Mesenchymal stem cell (in vitro differentiated cells and primary cell): Measurements from ENCODE around the gene MSS51.

Experiments
- DNase-seq: peaks from one replicate; pipeline ENCODE4 v3.0.0-alpha.2; 2013
- H2AFZ ChIP-seq: one replicate; pipeline ENCODE4 v1.6.1; 2013; ENCODE audit warnings: low read depth, mild to moderate bottlenecking, control low read depth, inconsistent platforms, low read length, moderate library complexity
- H2AK5ac ChIP-seq: 2 replicates; pipeline ENCODE4 v1.6.1; 2013; ENCODE audit warnings: low read length, moderate library complexity, mild to moderate bottlenecking, inconsistent platforms; ENCODE audit not compliant: severe bottlenecking
- H2BK120ac ChIP-seq: one replicate; pipeline ENCODE4 v1.6.1; 2013; ENCODE audit warnings: low read depth, mild to moderate bottlenecking, inconsistent platforms, low read length, moderate library complexity
- H2BK12ac ChIP-seq, 2 experiments: one replicate each; pipeline ENCODE4 v1.6.1; 2013; ENCODE audit warnings: inconsistent platforms in 2 of 2, low read length in 2 of 2, mild to moderate bottlenecking in 2 of 2, moderate library complexity in 2 of 2, control low read depth in 1 of 2
- H2BK15ac ChIP-seq: one replicate; pipeline ENCODE4 v1.6.1; 2013; ENCODE audit warnings: mild to moderate bottlenecking, low read depth, inconsistent platforms; ENCODE audit not compliant: poor library complexity, severe bottlenecking
- H2BK5ac ChIP-seq: 2 replicates; pipeline ENCODE4 v1.6.1; 2013; ENCODE audit warnings: low read depth, mild to moderate bottlenecking, low read length, control low read depth, inconsistent platforms; ENCODE audit not compliant: poor library complexity, severe bottlenecking
- H3K14ac ChIP-seq, 2 experiments: one replicate each; pipeline ENCODE4 v1.6.1; 2013; ENCODE audit warnings: inconsistent platforms in 2 of 2, low read length in 2 of 2, control low read depth in 1 of 2, mild to moderate bottlenecking in 1 of 2, moderate library complexity in 1 of 2
- H3K18ac ChIP-seq, 2 experiments: one replicate each; pipeline ENCODE4 v1.6.1; 2013; ENCODE audit warnings: inconsistent platforms in 2 of 2, low read length in 2 of 2, control low read depth in 1 of 2, low read depth in 1 of 2, mild to moderate bottlenecking in 1 of 2
- H3K23ac ChIP-seq, 2 experiments: one replicate each; pipeline ENCODE4 v1.6.1; 2013; ENCODE audit warnings: inconsistent platforms in 2 of 2, low read length in 2 of 2, mild to moderate bottlenecking in 2 of 2, moderate library complexity in 2 of 2, control low read depth in 1 of 2
- H3K27ac ChIP-seq: 2 replicates; pipeline ENCODE4 v1.5.1; 2013; ENCODE audit warnings: mild to moderate bottlenecking, moderate library complexity, low read length, control low read depth, inconsistent platforms; ENCODE audit not compliant: poor library complexity, severe bottlenecking
- H3K27me3 ChIP-seq, 2 experiments: 2 replicates each; pipeline versions ENCODE4 v1.6.1 to v1.7.0; 2013; ENCODE audit warnings: low read length in 2 of 2, mild to moderate bottlenecking in 2 of 2, moderate library complexity in 2 of 2, control low read depth in 1 of 2, inconsistent platforms in 1 of 2; ENCODE audit not compliant: control insufficient read depth in 1 of 2, insufficient read depth in 1 of 2
- H3K36me3 ChIP-seq, 2 experiments: 2 replicates each; pipeline versions ENCODE4 v1.6.1 to v1.7.0; 2013; ENCODE audit warnings: low read length in 2 of 2, control low read depth in 1 of 2, inconsistent platforms in 1 of 2, low read depth in 1 of 2, mild to moderate bottlenecking in 1 of 2; ENCODE audit not compliant: insufficient read depth in 2 of 2, control insufficient read depth in 1 of 2
- H3K4ac ChIP-seq, 2 experiments: one replicate each; pipeline ENCODE4 v1.6.1; 2013; ENCODE audit warnings: inconsistent platforms in 2 of 2, low read length in 2 of 2, mild to moderate bottlenecking in 2 of 2, moderate library complexity in 2 of 2, control low read depth in 1 of 2, low read depth in 1 of 2
- H3K4me1 ChIP-seq: 2 replicates; pipeline ENCODE4 v1.6.1; 2013; ENCODE audit warnings: low read depth, low read length, control low read depth; ENCODE audit not compliant: control insufficient read depth, insufficient read depth
- H3K4me2 ChIP-seq: 2 replicates; pipeline ENCODE4 v1.6.1; 2013; ENCODE audit warnings: low read length, mild to moderate bottlenecking, inconsistent platforms; ENCODE audit not compliant: poor library complexity, severe bottlenecking
- H3K4me3 ChIP-seq, 2 experiments: 2 replicates each; pipeline versions ENCODE4 v1.5.1 to v1.7.0; 2013; ENCODE audit warnings: low read length in 2 of 2, mild to moderate bottlenecking in 2 of 2, control low read depth in 1 of 2, low read depth in 1 of 2; ENCODE audit not compliant: insufficient read depth in 1 of 2
- H3K79me1 ChIP-seq: replicated peaks from 2 replicates; pipeline ENCODE4 v1.6.1; 2013; ENCODE audit warnings: mild to moderate bottlenecking, control low read depth, low read length, inconsistent platforms; ENCODE audit not compliant: poor library complexity, severe bottlenecking
- H3K9ac ChIP-seq: 2 replicates; pipeline ENCODE4 v1.7.0; 2013; ENCODE audit warnings: mild to moderate bottlenecking, low read length, moderate library complexity
- H3K9me3 ChIP-seq: 2 replicates; pipeline ENCODE4 v1.7.0; 2013; ENCODE audit warnings: mild to moderate bottlenecking, low read length; ENCODE audit not compliant: control insufficient read depth
- H4K8ac ChIP-seq: one replicate; pipeline ENCODE4 v1.6.1; 2013; ENCODE audit warnings: inconsistent platforms, mild to moderate bottlenecking, low read length, moderate library complexity
- H4K91ac ChIP-seq: one replicate; pipeline ENCODE4 v1.6.1; 2013; ENCODE audit warnings: mild to moderate bottlenecking, low read length, inconsistent platforms
- WGBS: methylation state at CpG from one replicate; pipeline ENCODE4 v1.1.7; 2013; ENCODE audit warnings: mixed read lengths; 5-methylcytosine and 5-hydroxymethylcytosine counted together

The MSS51 gene

GRCh38 chr10:73432646-73433537 is 469 bp downstream of the MSS51 start:
- peaks cover 5 to 80% of the 10 kb centered on the region in 2 experiments for H3K36me3 ChIP-seq
- no peak overlapping the region for H3K27ac ChIP-seq
- H2BK120ac ChIP-seq, result no peak overlapping the region
- no peak overlapping the region for H2BK5ac ChIP-seq
- no peak overlapping the region for H3K4me2 ChIP-seq
- no peaks in the 10 kb centered on the region for H3K4me1 ChIP-seq
- no peak overlapping the region for H2AFZ ChIP-seq
- H3K4ac ChIP-seq, result no peak overlapping the region
- no peak overlapping the region for H3K18ac ChIP-seq
- H3K27me3 ChIP-seq, result no peaks in the 10 kb centered on the region
- H2BK15ac ChIP-seq, result no peak overlapping the region
- no peak overlapping the region for H3K9ac ChIP-seq
- no peak overlapping the region for H3K4me3 ChIP-seq
- no peak overlapping the region for H2BK12ac ChIP-seq
- no peak overlapping the region for H2AK5ac ChIP-seq
- H3K79me1 ChIP-seq, result peaks cover under 1% of the 10 kb centered on the region
- H4K8ac ChIP-seq, result no peak overlapping the region
- no peak overlapping the region for H3K14ac ChIP-seq
- no peaks in the 10 kb centered on the region for H3K9me3 ChIP-seq
- DNase-seq, result no peak
- H3K23ac ChIP-seq, result no peak overlapping the region
- H4K91ac ChIP-seq, result no peak overlapping the region
- 94% methylated on average over 1 of the region's 2 CpGs for WGBS

GRCh38 chr10:73426318-73426717 is 7.0 kb downstream of the MSS51 start:
- Histone ChIP-seq H3K36me3 (peaks cover 27 to 86% of the 10 kb centered on the region in 2 experiments), H3K27me3 (no peaks in the 10 kb centered on the region), H3K4me3 (no peak overlapping the region), H3K9ac (no peak overlapping the region), H3K14ac (no peak overlapping the region), H3K4me2 (no peak overlapping the region), H2AK5ac (no peak overlapping the region), H3K79me1 (peaks cover 3% of the 10 kb centered on the region), H3K23ac (no peak overlapping the region), H2BK15ac (no peak overlapping the region), H2AFZ (no peak overlapping the region), H2BK120ac (no peak overlapping the region), H2BK5ac (no peak overlapping the region), H3K4ac (no peak overlapping the region), H3K9me3 (no peaks in the 10 kb centered on the region), H4K8ac (no peak overlapping the region), H3K18ac (no peak overlapping the region), H3K4me1 (no peaks in the 10 kb centered on the region), H3K27ac (no peak overlapping the region), H2BK12ac (no peak overlapping the region), H4K91ac (no peak overlapping the region)
- DNase-seq, result no peak
- 95% methylated on average over 4 of the region's 4 CpGs for WGBS

GRCh38 chr10:73424478-73424877 is 8.9 kb downstream of the MSS51 start:
- no peak overlapping the region for H2AK5ac ChIP-seq
- H2AFZ ChIP-seq, result no peak overlapping the region
- no peak overlapping the region for H4K8ac ChIP-seq
- no peaks in the 10 kb centered on the region for H3K9me3 ChIP-seq
- H3K4me1 ChIP-seq, result peaks cover under 1% of the 10 kb centered on the region
- H3K27me3 ChIP-seq, result no peaks in the 10 kb centered on the region
- no peak for DNase-seq
- H3K4me3 ChIP-seq, result no peak overlapping the region
- H3K79me1 ChIP-seq, result peaks cover 3% of the 10 kb centered on the region
- H4K91ac ChIP-seq, result no peak overlapping the region
- peaks cover 27 to 77% of the 10 kb centered on the region in 2 experiments for H3K36me3 ChIP-seq
- no peak overlapping the region for H3K4me2 ChIP-seq
- no peak overlapping the region for H2BK5ac ChIP-seq
- no peak overlapping the region for H3K23ac ChIP-seq
- H3K14ac ChIP-seq, result no peak overlapping the region
- H3K9ac ChIP-seq, result no peak overlapping the region
- no peak overlapping the region for H3K18ac ChIP-seq
- WGBS, result 100% methylated on average over 3 of the region's 3 CpGs
- H3K27ac ChIP-seq, result no peak overlapping the region
- no peak overlapping the region for H2BK12ac ChIP-seq
- no peak overlapping the region for H2BK120ac ChIP-seq
- no peak overlapping the region for H2BK15ac ChIP-seq
- no peak overlapping the region for H3K4ac ChIP-seq

- no peak overlapping the region for H4K8ac ChIP-seq
- H3K4me2 ChIP-seq, result no peak overlapping the region
- peaks cover 3% of the 10 kb centered on the region for H3K79me1 ChIP-seq
- no peak overlapping the region for H3K4ac ChIP-seq
- H3K9me3 ChIP-seq, result no peaks in the 10 kb centered on the region
- no peak overlapping the region for H3K23ac ChIP-seq
- H3K14ac ChIP-seq, result no peak overlapping the region
- DNase-seq, result no peak
- H2BK15ac ChIP-seq, result no peak overlapping the region
- no peak overlapping the region for H3K9ac ChIP-seq
- H2AK5ac ChIP-seq, result no peak overlapping the region
- H2BK5ac ChIP-seq, result no peak overlapping the region
- no peak overlapping the region for H3K18ac ChIP-seq
- H3K4me3 ChIP-seq, result no peak overlapping the region
- H3K4me1 ChIP-seq, result peaks cover 1% of the 10 kb centered on the region
- H2BK12ac ChIP-seq, result no peak overlapping the region
- peaks cover 27 to 71% of the 10 kb centered on the region in 2 experiments for H3K36me3 ChIP-seq
- no peak overlapping the region for H3K27ac ChIP-seq
- H2AFZ ChIP-seq, result no peak overlapping the region
- no peaks in the 10 kb centered on the region for H3K27me3 ChIP-seq
- H4K91ac ChIP-seq, result no peak overlapping the region
- no peak overlapping the region for H2BK120ac ChIP-seq
Measured at GRCh38 chr10:73423309-73423708, 10.1 kb downstream of the MSS51 start.
